ENCODE measurements around the gene ADAMTS12. TPM values are rescaled to one million over a fixed set of nuclear protein-coding genes. Genes with fewer than 3 reads are reported as not detected.

ADAMTS12 gene
- total RNA-seq, 1 experiment from 2014 or later = not detected

DNA sequence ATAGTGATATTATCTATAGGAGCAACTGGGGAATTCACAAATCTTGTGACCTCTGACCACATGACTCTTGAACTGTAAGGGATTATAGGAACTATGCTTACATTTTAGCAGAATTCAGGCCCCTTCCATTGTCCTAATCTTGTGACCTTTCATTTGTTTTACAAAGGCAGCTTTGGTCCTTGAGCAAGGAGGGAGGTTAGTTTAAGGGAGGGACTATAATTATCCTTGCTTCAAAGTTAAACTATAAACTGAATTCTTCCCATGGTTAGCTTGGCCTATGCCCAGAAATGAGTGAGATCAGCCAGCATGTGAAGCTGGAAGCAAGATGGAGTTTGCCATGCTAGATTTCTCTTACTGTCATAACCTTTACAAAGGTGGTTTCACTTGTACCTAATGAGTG, 399.8 kb downstream of the ADAMTS12 start:
- no peak for DNase-seq (ENCODE audit: low read depth)
- in situ Hi-C loops (cut with HindIII; ENCODE audit: low pct_unique_long_range_greater_than_20kb, low sequenced_read_pairs) = no loop called here

DNA sequence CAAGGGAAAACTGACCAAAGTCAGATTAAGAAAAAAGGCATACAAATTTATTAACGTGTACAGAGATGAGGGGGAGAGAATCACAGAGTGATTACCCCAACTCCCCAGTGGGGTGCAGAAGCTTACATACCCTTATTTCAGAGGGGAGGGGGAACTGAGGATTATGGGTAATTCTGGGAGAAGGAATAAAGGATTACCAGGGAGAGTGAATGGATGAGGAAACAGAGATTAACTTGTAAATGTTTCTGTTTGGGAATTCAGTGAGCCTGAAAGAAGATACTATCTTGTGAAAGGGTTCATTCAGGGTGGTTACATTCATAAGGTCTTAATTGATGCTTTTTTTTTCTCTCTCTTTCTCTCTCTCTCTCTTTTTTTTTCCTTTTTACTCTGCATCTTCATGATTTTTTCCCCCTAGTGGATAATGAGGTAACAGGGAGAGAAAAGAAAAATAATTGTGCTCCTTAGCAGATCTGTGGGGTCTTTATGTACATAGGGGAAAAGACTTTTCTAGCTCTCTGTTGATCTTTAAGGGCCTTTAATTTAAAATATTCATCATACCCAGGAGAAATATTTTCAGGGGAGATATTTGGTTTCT, 401.6 kb downstream of the ADAMTS12 start:
- no peak for DNase-seq (ENCODE audit: low read depth)
- in situ Hi-C loops (cut with HindIII; ENCODE audit: low pct_unique_long_range_greater_than_20kb, low sequenced_read_pairs) = no loop called here

DNA sequence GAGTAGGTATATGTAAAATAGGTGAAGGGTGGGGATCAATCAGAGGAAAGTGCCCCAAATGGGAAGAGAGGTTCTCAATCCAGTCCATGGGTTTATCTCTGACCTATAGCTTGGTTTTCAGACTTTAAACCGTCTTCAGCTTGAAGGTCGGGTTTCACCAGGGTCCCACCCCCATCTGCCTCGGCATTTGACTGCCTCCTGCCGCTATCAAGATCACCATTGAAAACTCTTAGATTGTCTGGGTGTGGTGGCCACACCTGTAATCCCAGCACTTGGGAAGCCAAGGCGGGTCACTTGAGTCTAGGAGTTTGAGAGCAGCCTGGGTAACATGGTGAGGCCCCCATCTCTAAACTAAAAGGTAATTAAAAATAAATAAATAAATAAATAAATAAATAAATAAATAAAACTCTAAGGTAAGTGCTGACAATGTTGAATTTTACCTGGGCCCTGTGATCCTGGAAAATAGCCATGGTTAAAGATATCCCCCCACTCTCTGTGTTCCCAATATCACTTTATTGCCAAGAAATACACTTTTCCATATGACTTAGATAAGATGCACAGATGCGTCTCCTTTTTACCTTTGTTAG, 402.2 kb downstream of the ADAMTS12 start:
- in situ Hi-C loops (cut with HindIII; ENCODE audit: low pct_unique_long_range_greater_than_20kb, low sequenced_read_pairs) = no loop called here
- DNase-seq (ENCODE audit: low read depth) = no peak

DNA sequence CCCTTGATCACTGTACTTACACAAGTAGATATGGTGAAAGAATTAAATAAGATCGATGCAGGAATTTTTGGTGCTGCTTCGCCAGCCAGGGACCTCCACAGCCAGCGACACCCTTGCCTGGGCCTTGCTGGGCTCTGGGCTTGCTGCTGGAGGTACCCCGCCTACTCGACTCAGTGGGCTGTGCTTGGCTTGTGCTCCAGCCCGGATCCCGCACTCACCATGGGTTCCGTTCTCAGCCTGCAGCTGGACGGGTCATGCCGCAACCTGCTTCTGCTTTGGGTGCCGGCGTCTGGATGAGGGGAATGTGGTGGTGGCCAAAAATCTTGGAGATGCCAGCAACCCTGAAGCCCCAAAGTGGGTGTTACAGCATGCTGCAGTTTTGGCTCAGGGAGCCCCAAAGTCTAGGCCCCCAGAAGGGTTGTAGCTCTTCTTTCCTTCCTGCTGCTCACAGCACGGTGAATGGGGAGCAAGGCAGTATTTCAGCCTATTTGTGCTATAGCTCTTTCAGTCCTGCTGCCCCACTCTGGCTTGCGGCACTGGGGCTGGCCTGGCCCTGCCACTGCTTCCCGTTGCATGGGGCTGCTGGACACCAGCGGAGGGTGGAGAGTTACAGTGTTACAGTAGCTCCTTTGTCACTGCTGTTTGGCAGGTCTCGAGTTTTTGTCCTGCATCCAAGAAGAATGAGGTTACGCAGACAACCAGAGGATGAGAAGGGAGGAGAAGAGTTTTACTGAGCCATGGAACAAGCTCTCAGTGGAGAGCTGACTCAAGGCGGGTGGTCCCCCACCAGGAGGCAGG, 403.0 kb downstream of the ADAMTS12 start:
- no peak for DNase-seq (ENCODE audit: low read depth)
- in situ Hi-C loops (cut with HindIII; ENCODE audit: low pct_unique_long_range_greater_than_20kb, low sequenced_read_pairs) = no loop called here

DNA sequence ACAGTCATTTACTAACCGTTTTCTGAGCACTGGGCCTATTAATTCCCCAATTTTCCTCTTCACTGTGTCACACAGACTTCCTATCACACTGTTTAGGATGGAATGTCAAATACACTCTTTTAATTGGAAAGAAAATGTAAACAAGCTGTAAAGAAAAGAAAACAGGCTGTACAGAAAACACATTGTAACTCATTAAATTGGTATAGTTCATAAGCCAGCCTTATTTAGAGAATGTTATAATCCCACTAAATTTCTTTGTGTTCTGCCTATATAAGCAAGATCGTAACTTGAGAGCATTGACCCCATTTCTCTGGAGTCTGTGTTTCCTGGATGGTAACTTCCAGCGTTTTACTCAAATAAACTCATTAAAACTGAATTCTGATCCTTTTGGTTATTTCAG, 404.6 kb downstream of the ADAMTS12 start:
- in situ Hi-C loops (cut with HindIII; ENCODE audit: low pct_unique_long_range_greater_than_20kb, low sequenced_read_pairs) = no loop called here
- no peak for DNase-seq (ENCODE audit: low read depth)

DNA sequence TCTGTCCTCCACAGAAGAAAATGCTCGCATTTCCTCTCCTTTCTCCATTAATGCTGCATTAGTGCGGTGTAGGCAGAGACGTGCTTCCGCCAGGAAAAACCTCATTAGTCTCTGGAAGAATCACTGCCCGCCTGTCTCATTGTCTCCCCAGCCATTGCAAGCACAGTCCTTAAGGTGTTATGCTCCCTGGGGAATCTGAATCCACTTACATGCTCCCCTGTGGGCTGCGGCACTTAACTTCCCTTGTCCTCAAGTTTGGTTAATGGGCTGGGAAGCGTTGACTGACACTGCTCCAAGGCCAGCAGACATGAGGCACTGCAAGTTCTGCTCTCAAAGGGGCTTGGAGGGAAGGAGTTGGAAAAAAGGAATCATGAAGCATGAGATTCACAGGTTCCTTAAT, 409.5 kb downstream of the ADAMTS12 start:
- DNase-seq (ENCODE audit: low read depth) = no peak
- in situ Hi-C loops (cut with HindIII; ENCODE audit: low pct_unique_long_range_greater_than_20kb, low sequenced_read_pairs) = no loop called here

DNA sequence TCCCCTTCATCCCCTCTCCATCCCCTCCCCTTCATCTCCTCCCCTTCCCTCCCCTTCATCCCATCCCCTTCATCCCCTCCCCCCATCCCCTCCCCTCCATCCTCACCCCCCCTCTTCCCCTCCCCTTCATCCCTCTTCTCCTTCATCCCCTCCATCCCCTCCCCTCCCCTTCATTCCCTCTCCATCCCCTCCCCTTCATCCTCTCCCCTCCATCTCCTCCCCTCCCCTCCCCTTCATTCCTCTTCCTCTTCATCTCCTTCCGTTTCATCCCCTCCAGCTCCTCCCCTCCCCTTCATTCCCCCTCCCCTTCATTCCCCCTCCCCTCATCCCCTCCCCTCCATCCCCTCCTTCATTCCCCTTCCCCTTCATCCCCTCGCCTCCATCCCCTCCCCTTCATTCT, 410.9 kb downstream of the ADAMTS12 start:
- in situ Hi-C loops (cut with HindIII; ENCODE audit: low pct_unique_long_range_greater_than_20kb, low sequenced_read_pairs) = no loop called here
- DNase-seq (ENCODE audit: low read depth) = no peak

DNA sequence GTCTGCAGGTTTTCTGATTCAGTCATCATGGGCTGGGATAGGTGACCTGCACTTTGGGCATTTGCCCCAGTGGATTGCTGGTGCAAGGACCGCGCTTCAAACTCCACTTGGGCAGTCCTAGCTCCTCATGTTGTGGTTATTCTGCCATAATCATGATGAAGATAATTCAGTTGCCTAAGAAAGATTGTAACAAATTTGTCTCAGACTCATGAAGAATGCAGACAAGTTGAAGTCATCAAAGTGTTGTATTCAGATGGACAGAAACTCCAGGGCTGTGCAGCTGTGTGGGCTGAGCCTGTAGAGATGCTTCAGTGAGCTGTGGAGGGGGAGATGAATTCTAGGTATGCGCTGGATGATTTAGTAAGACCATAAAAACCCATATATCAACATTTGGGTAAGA, 412.5 kb downstream of the ADAMTS12 start:
- in situ Hi-C loops (cut with HindIII; ENCODE audit: low pct_unique_long_range_greater_than_20kb, low sequenced_read_pairs) = no loop called here
- DNase-seq (ENCODE audit: low read depth) = no peak

DNA sequence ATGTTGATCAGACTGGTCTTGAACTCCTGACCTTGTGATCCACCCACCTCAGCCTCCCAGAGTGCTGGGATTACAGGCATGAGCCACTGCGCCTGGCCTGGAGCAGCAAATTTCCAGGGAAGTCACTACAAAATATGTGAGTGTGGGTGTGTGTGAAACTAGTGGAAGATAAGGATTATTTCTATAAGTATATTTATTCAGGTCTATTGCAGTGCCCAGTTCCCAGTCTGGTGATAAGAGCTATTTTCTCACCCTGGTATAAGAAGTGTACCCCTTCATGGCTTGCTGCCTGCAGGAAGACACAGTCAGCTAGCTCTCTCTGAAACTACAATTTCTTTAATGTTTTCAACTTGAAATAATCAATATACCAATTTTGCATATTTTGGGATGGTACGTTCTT, 414.0 kb downstream of the ADAMTS12 start:
- DNase-seq (ENCODE audit: low read depth) = no peak
- in situ Hi-C loops (cut with HindIII; ENCODE audit: low pct_unique_long_range_greater_than_20kb, low sequenced_read_pairs) = no loop called here

DNA sequence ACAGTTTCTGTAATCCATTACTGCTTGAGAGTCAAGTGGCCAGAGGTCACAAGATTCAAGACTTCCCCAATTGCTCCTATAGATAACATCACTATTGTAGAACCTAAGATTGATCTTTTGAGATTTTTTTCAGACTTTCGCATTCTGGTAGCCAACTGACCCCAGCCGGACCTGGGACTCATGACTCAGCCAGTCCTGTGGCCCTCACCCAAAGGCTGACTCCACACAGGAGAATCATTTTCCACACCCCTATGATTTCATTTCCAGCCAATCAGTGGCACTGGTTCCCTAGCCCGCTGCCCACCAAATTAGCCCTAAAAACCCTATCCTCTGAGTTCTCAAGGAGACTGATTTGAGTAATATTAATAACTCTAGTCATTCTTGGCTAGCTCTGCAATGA, 414.8 kb downstream of the ADAMTS12 start:
- DNase-seq (ENCODE audit: low read depth) = no peak
- in situ Hi-C loops (cut with HindIII; ENCODE audit: low pct_unique_long_range_greater_than_20kb, low sequenced_read_pairs) = no loop called here

DNA sequence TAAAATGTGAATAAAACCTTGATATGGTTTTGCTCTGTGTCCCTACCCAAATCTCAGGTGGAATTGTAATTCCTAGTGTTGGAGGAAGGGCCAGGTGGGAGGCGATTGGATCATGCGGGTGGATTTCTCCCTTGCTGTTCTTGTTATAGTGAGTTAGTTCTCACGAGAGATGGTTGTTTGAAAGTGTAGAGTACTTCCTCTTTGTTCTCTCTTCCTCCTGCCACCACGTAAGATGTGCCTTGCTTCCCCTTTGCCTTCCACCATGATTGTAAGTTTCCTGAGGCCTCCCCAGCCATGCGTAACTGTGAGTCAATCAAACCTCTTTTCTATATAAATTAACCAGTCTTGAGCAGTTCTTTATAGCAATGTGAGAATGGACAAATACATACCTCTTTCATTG, 416.1 kb downstream of the ADAMTS12 start:
- DNase-seq (ENCODE audit: low read depth) = no peak
- in situ Hi-C loops (cut with HindIII; ENCODE audit: low pct_unique_long_range_greater_than_20kb, low sequenced_read_pairs) = no loop called here

DNA sequence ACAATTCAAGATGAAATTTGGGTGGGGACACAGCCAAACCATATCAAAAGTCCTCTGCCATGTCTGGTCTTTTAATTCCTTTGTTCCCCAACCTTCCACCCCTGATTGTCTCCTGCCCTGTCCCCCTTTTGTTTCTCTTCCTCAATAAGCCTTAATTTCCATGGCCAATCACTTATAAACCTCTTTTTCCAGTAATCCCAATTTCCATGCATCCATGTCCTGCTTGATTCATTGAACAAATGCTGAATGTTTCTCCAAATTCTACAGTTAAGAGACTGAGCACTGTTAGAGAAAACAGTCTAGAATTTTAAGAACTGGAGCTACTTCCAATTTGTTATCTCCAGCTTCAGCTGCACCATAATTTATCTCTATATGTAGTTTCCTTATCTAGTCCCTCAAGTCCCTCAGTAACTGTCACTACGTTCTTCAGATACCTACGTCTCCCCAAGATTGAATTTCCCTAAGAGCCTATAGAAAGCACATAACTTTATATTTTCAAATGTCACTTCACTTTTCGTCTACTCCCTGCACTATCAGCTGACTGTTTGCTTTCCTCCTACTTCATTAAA, 416.8 kb downstream of the ADAMTS12 start:
- in situ Hi-C loops (cut with HindIII; ENCODE audit: low pct_unique_long_range_greater_than_20kb, low sequenced_read_pairs) = no loop called here
- no peak for DNase-seq (ENCODE audit: low read depth)

DNA sequence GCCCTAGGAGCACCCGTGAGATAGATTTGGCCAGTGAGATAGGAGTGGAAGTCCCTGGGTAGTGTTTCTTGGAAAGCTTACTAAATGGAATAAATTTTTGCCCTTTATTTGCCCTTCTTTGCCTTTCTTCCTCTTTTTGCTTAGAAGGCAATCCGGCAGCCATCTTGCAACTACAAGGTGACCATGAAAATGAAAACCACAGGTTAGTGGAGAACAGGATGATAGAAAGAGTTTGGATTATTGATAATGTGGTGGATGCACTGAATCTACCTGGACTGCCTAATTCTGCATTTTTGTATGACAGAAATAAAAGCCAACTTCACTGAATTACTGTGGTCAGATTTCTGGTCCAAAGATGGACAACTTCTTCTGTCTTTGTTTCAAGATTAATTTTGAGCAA, 417.8 kb downstream of the ADAMTS12 start:
- DNase-seq (ENCODE audit: low read depth) = no peak
- in situ Hi-C loops (cut with HindIII; ENCODE audit: low pct_unique_long_range_greater_than_20kb, low sequenced_read_pairs) = no loop called here

Other genes starting within 250 kb of the ADAMTS12 start
- not detected in 2 replicates for gene RXFP3, start 44.4 kb upstream of the ADAMTS12 start, total RNA-seq (2014; rRNA removed; shearing (Covaris generic); ENCODE audit: low replicate concordance)
- gene SLC45A2, start 92.7 kb upstream of the ADAMTS12 start, total RNA-seq (2014; rRNA removed; shearing (Covaris generic); ENCODE audit: low replicate concordance) = not detected in 2 replicates
- gene AMACR, start 116.1 kb upstream of the ADAMTS12 start, total RNA-seq (2014; rRNA removed; shearing (Covaris generic); ENCODE audit: low replicate concordance) = 10.6 and 27.2 TPM in 2 replicates
- 0.74 TPM in 1 of 2 replicates, not detected in the other for gene C1QTNF3, start 151.2 kb upstream of the ADAMTS12 start, total RNA-seq (2014; rRNA removed; shearing (Covaris generic); ENCODE audit: low replicate concordance)